Ishikawa (cell line): ENCODE measurements around the gene PPP1R16B.

Experiments used
- CREB1 ChIP-seq: IDR thresholded peaks from 2 replicates; pipeline ENCODE4 v1.6.1; 2012; ENCODE audit warnings: low read depth
- EGR1 ChIP-seq: IDR thresholded peaks from 2 replicates; pipeline ENCODE4 v1.6.1; 2012
- FOXM1 ChIP-seq: IDR thresholded peaks from 2 replicates; pipeline ENCODE4 v1.6.1; 2012; ENCODE audit warnings: low read depth, borderline replicate concordance
- TF ChIP-seq, protein P1 (sequence below): IDR thresholded peaks from 2 replicates; pipeline ENCODE4 v1.6.1; 2012

DNA sequence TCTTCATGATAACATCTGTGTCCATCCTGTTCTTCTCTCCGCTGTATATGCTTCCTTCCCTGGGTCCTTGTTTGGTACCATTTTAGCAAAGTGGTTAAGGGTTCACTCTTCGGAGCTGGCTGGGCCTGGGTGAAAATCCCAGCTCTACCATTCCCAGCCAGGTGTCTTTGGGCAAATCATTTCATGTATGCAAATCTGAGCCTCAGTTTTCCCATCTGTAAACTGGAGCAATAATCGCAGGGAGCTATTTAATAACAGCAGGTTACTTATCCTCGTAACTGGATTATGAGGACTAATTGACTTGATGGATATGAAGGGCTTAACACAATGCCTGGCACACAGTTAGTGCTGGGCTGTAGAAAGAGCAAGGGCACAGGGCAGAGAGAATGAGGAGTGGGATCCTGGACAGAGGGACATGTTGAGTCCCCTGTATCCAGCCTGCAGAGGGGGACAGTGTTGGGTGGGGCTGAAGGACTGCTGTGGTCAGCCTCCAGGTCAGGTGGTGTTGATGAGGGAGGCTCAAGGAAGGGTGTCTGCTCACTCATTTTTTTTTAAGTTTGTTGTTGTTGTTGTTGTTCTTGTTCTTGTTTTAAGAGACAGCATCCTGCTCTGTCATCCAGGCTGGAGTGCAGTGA lies 76.4 kb downstream of the PPP1R16B start:
- TF ChIP-seq, protein P1, sequence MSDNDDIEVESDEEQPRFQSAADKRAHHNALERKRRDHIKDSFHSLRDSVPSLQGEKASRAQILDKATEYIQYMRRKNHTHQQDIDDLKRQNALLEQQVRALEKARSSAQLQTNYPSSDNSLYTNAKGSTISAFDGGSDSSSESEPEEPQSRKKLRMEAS: no peak
- no peak for TF ChIP-seq EGR1
- no peak for TF ChIP-seq FOXM1
- TF ChIP-seq CREB1: no peak
